OCI-LY1 (cell line): ENCODE data around the gene ABCB8.

ENCODE experiments used
- H2AFZ ChIP-seq: fragments of 200-600 bp; sonication (generic), shearing (Covaris generic); 2 replicates; pipeline ENCODE4 v1.6.0; 2014; ENCODE audit warnings: antibody characterized with exemption, mild to moderate bottlenecking, low read length
- H3F3A ChIP-seq: fragments of 200-600 bp; sonication (generic), shearing (Covaris generic); 2 replicates; pipeline ENCODE4 v1.6.0; 2014; ENCODE audit warnings: mild to moderate bottlenecking, antibody characterized with exemption, low read length, moderate library complexity; ENCODE audit not compliant: insufficient read depth
- H3K27ac ChIP-seq: fragments of 200-600 bp; sonication (generic); 2 replicates; pipeline ENCODE4 v1.5.1; 2014; ENCODE audit warnings: low read length, mixed run types, mild to moderate bottlenecking, low read depth; ENCODE audit not compliant: poor library complexity, severe bottlenecking
- H3K27me3 ChIP-seq: fragments of 200-600 bp; sonication (generic); 2 replicates; pipeline ENCODE4 v1.6.0; 2014; ENCODE audit warnings: antibody characterized with exemption, mild to moderate bottlenecking, low read length, moderate library complexity; ENCODE audit not compliant: insufficient read depth
- H3K36me3 ChIP-seq: fragments of 200-600 bp; sonication (generic); 2 replicates; pipeline ENCODE4 v1.6.1; 2014; ENCODE audit warnings: mild to moderate bottlenecking, antibody characterized with exemption, low read length, moderate library complexity, mixed read lengths; ENCODE audit not compliant: insufficient read depth
- H3K4me1 ChIP-seq: fragments of 200-600 bp; sonication (generic); 2 replicates; pipeline ENCODE4 v1.5.1; 2014; ENCODE audit warnings: mild to moderate bottlenecking, low read length, moderate library complexity; ENCODE audit not compliant: insufficient read depth, severe bottlenecking
- H3K4me2 ChIP-seq: fragments of 200-600 bp; sonication (generic), shearing (Covaris generic); 2 replicates; pipeline ENCODE4 v1.6.1; 2014; ENCODE audit warnings: low read length
- H3K4me3 ChIP-seq: fragments of 200-600 bp; sonication (generic); 2 replicates; pipeline ENCODE4 v1.5.1; 2014; ENCODE audit warnings: low read length, low read depth, mild to moderate bottlenecking, mixed read lengths; ENCODE audit not compliant: poor library complexity, severe bottlenecking
- H3K79me2 ChIP-seq: fragments of 200-600 bp; shearing (Covaris generic); 2 replicates; pipeline ENCODE4 v1.6.1; 2016; ENCODE audit warnings: mixed run types, low read length, mixed read lengths; ENCODE audit not compliant: insufficient read depth
- H3K9ac ChIP-seq: fragments of 200-600 bp; sonication (generic), shearing (Covaris generic); 2 replicates; pipeline ENCODE4 v1.6.1; 2014; ENCODE audit warnings: mild to moderate bottlenecking, low read length, mixed read lengths
- H3K9me2 ChIP-seq: fragments of 200-600 bp; sonication (generic), shearing (Covaris generic); 2 replicates; pipeline ENCODE4 v1.6.1; 2014; ENCODE audit warnings: low read depth, mild to moderate bottlenecking, low read length, mixed read lengths
- H3K9me3 ChIP-seq: fragments of 200-600 bp; shearing (Covaris generic); 2 replicates; pipeline ENCODE4 v1.6.1; 2014; ENCODE audit warnings: low read length, mixed read lengths
- H4K20me1 ChIP-seq: fragments of 200-600 bp; sonication (generic), shearing (Covaris generic); 2 replicates; pipeline ENCODE4 v1.6.0; 2016; ENCODE audit warnings: mild to moderate bottlenecking, low read length; ENCODE audit not compliant: insufficient read depth
- EZH2 ChIP-seq: fragments of 200-600 bp; sonication (generic), shearing (Covaris generic); IDR thresholded peaks from 2 replicates; pipeline ENCODE4 v1.8.0; 2017; ENCODE audit warnings: borderline replicate concordance, mixed run types, mild to moderate bottlenecking, antibody characterized with exemption, low read length, moderate library complexity, mixed read lengths
- TF ChIP-seq, protein P1 (sequence below): fragments of 200-600 bp; sonication (generic), shearing (Covaris generic); IDR thresholded peaks from 2 replicates; pipeline ENCODE4 v1.5.1; 2017; ENCODE audit warnings: mild to moderate bottlenecking, antibody characterized with exemption, low read length, moderate library complexity, mixed read lengths

The ABCB8 gene

DNA sequence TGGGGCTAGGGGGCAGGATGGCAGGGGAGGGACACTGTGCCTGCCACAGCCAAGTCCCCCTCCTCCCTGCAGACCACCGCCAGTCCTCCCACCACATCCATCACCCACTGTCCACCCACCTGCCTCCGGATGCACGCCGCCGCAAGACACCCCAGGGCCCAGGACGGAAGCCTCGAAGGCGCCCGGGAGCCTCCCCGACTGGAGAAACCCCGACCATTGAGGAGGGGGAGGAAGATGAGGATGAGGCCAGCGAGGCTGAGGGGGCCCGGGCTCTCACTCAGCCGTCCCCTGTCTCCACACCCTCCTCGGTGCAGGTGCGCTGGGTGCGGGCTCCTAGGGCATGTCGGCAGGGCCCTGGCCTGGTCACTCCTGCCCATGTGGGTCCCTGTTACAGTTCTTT is 36.2 kb downstream of the ABCB8 start:
- Histone ChIP-seq H3K4me1 (peaks cover 19% of the 10 kb centered on the region), H3K9ac (no peak overlapping the region), H3K27me3 (no peaks in the 10 kb centered on the region), H2AFZ (no peak overlapping the region), H3K9me2 (no peaks in the 10 kb centered on the region), H3K9me3 (no peaks in the 10 kb centered on the region), H3K36me3 (peaks cover 51% of the 10 kb centered on the region), H3F3A (no peaks in the 10 kb centered on the region), H4K20me1 (no peaks in the 10 kb centered on the region), H3K27ac (no peak overlapping the region), H3K79me2 (no peaks in the 10 kb centered on the region; the same call in 1 of the 2 replicates), H3K4me2 (no peak overlapping the region), H3K4me3 (no peak overlapping the region)
- no peak for TF ChIP-seq EZH2
- TF ChIP-seq, protein P1, sequence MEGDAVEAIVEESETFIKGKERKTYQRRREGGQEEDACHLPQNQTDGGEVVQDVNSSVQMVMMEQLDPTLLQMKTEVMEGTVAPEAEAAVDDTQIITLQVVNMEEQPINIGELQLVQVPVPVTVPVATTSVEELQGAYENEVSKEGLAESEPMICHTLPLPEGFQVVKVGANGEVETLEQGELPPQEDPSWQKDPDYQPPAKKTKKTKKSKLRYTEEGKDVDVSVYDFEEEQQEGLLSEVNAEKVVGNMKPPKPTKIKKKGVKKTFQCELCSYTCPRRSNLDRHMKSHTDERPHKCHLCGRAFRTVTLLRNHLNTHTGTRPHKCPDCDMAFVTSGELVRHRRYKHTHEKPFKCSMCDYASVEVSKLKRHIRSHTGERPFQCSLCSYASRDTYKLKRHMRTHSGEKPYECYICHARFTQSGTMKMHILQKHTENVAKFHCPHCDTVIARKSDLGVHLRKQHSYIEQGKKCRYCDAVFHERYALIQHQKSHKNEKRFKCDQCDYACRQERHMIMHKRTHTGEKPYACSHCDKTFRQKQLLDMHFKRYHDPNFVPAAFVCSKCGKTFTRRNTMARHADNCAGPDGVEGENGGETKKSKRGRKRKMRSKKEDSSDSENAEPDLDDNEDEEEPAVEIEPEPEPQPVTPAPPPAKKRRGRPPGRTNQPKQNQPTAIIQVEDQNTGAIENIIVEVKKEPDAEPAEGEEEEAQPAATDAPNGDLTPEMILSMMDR: no peak

GRCh38 chr7:151064993-151065392 is 36.7 kb downstream of the ABCB8 start:
- Histone ChIP-seq H2AFZ (no peak overlapping the region), H3K4me2 (no peak overlapping the region), H3F3A (no peaks in the 10 kb centered on the region), H3K9me3 (no peaks in the 10 kb centered on the region), H3K27ac (no peak overlapping the region), H3K36me3 (peaks cover 56% of the 10 kb centered on the region), H3K4me3 (no peak overlapping the region), H4K20me1 (no peaks in the 10 kb centered on the region), H3K9ac (no peak overlapping the region), H3K9me2 (no peaks in the 10 kb centered on the region), H3K79me2 (no peaks in the 10 kb centered on the region; the same call in 1 of the 2 replicates), H3K27me3 (no peaks in the 10 kb centered on the region), H3K4me1 (peaks cover 19% of the 10 kb centered on the region)
- TF ChIP-seq, protein P1: no peak
- no peak for TF ChIP-seq EZH2

DNA sequence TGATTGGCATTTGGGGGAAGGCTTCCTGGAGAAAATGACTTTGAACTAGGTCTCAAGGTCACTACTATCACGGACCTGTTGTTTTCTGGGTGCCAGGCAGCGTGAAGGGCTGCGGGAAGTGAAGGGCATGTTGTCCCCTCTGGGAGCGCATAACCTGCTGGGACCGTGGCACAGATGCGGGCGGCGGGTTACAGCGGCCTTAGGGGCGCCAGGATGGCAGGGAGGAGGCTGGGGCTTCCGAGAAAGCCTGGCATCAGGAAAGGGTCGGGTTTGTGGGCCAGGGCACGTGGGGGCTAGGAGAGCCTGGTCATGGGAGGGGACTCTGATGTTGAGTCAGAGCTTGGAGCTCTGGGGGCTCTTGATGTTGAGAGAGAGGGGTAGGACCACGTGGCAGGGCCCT is 37.3 kb downstream of the ABCB8 start:
- Histone ChIP-seq H3F3A (no peaks in the 10 kb centered on the region), H3K79me2 (no peaks in the 10 kb centered on the region), H3K27ac (no peak overlapping the region), H3K9me2 (no peaks in the 10 kb centered on the region), H3K4me3 (no peak overlapping the region), H3K4me2 (no peak overlapping the region), H3K9ac (no peak overlapping the region), H3K9me3 (no peaks in the 10 kb centered on the region), H3K4me1 (peaks cover 16% of the 10 kb centered on the region), H2AFZ (no peak overlapping the region), H4K20me1 (no peaks in the 10 kb centered on the region), H3K36me3 (peaks cover 62% of the 10 kb centered on the region), H3K27me3 (no peaks in the 10 kb centered on the region)
- TF ChIP-seq, protein P1: no peak
- no peak for TF ChIP-seq EZH2
